ENCODE data around the gene TGM1.
"Not testable (repeated sequence)": the region's sequence is repeated elsewhere in the genome, so short reads cannot be mapped to it uniquely, and the experiment has no call there.

TGM1 gene

DNA sequence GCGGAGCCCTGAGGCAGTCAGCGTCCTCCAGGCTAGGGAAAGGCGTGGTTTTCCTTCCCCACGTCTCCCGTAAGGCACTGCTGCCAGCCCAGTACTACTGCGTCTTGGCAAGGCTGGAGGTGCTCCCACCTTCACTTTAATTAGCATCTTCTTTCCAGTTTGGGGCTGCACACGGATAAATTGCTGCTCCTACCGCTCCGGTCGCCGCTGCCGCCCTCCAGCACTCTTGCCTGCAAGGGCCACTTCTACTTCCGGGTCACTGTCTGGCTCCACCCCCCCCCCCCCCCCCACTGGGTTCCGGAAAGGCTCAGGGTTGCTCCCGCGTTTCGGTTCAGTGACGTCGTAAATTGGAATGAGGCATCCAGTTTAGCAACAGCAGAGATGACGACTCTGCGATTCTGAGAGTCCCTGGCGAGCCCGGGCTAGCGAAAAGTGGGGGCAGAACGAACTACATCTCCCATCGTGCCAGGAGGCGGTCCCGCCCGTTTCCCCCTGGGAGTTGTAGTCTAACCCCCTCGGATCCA lies 30.8 kb downstream of the TGM1 start, which contains the start of gene NEDD8:
Gene NEDD8 (minus strand): TSS at position 247 of the 524 bp plus-strand sequence. CDS start 100 bp downstream, at position 147.
- peak; percentile 96 for DNase-seq

GRCh38 chr14:24231263-24232120 lies 31.5 kb downstream of the TGM1 start:
- DNase-seq: no peak

DNA sequence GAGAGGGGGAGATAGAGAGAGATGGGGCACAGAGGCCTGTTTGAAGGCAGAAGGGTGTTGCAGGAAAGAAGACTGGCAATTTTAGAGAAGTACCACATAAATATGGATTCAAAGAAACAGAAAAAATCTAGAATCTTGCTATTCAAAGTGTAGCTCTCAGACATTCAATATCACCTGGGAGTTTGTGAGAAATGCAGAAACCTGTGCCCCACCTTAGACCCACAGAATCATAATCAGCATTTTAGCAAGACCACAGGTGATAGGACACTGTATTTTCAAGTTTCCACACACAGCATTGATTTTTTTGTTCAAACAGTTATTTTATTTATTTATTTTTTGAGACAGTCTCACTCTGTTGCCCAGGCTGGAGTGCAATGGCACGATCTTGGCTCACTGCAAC lies 34.1 kb downstream of the TGM1 start:
- no peak for DNase-seq

DNA sequence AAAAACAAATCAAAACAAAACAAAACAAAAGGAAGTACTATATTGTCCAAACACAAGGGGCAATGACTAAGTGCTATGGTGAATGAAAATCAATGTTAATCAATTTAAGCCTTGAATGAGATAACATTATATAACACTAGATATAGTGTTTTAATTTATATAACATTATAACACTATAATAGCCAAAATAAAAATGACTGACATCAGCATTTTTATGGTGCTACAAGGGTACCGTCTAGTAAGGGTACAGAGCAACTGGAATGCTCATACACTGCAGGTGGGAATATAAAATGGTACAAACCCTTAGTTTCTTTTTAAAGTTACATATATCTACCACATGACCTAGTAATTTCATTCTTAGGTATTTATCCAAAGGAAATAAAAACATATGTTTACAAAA lies 36.5 kb downstream of the TGM1 start:
- no peak for DNase-seq

DNA sequence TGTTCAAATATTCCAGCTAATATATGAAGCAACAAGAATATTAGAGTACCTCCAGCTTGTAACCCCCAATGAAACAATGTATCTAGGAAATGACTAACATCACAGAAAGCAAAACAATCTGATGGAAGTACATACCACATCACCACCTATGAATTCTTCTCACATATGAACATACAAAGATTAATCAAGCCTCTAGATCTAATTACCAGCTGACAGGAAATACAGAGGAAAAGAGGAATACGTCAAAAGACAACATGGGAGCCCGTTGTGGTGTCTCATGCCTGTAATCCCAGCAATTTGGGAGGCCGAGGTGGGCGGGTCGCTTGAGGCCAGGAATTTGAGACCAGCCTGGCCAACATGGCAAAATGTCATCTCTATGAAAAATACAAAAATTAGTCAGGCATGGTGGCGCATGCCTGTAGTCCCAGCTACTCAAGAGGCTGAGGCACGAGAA lies 38.3 kb downstream of the TGM1 start:
- no peak for DNase-seq

DNA sequence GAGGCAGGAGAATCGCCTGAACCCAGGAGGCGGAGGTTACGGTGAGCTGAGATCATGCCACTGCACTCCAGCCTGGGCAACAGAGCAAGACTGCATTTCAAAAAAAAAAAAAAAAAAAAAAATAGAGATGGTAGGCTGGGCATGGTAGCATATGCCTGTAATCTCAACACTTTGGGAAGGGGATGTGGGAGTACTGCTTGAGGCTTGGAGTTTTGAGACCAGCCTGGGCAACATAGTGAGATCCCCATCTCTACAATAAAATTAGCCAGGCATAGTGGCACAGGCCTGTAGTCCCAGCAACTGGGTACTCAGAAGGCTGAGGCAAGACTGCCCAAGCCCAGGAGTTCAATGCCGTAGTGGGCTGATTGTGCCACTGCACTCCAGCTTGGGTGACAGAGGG lies 40.0 kb downstream of the TGM1 start:
- DNase-seq: not testable (repeated sequence)

DNA sequence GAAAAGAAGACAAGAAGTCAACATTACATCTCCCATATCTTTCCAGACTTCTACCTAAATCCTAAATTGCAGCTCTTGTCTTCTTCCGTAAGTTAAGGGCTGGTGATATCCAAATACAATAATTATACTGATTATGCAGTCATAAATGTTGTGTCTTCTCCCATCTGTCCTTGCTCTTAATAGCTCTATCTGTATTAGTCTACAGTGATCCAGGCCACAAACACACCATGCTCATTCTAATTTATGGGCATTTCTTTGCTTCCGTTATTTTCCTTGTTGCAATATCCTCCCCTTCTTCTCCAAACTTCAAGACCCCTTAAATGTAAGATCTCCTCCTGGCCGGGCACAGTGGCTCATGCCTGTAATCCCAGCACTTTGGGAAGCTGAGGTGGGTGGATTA lies 43.5 kb downstream of the TGM1 start:
- DNase-seq: no peak

GRCh38 chr14:24219080-24219479 lies 43.9 kb downstream of the TGM1 start:
- no peak for DNase-seq

GRCh38 chr14:24216876-24217275 lies 46.1 kb downstream of the TGM1 start:
- DNase-seq: not testable (repeated sequence)

- DNase-seq: no peak
Observed at GRCh38 chr14:24216345-24216699, 46.7 kb downstream of the TGM1 start.

DNA sequence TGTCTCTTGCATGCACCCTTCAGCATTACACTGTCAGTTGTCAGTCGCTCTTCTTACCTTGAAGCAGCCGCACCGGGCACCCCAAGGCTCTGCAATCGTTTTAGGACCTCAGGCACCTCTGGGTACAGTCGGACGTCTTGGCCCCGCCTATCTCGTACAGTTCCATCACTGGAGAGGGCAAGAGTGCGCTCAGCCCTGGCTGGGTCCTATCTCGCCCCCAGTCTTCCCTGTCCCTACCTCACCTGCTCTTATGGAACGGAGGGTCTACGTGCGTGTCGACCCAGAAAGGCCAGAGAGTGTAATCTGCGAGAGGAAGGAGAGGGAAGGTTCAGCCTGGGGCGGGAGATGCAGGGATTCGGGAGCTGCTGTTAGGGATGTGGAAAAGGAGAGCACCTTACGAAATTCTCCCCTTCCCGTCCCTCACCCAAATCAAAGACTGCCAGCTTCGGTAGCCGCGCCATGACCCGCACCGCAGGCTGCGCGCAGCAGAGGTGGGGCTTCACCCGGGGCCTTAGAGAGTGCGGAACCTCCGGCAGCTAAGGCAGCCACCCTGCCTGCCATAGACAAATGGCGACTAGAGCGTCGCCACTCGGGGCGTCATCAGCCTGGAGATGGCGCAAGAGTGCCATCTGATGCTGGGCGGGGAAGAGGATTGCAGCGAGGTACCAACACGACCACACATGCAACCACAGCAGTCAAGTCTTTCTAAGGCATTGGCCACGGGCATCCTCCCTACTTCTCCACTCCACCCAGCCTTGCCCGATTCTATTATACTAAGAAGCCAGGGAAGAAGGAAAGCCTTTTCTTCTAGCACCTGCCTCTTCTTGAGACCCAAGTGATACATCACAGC lies 47.3 kb downstream of the TGM1 start, which contains the start of gene MDP1:
Gene MDP1 (minus strand): TSS at position 572 of the 850 bp plus-strand sequence. CDS start 111 bp downstream, at position 461.
- peak; percentile 92 for DNase-seq

DNA sequence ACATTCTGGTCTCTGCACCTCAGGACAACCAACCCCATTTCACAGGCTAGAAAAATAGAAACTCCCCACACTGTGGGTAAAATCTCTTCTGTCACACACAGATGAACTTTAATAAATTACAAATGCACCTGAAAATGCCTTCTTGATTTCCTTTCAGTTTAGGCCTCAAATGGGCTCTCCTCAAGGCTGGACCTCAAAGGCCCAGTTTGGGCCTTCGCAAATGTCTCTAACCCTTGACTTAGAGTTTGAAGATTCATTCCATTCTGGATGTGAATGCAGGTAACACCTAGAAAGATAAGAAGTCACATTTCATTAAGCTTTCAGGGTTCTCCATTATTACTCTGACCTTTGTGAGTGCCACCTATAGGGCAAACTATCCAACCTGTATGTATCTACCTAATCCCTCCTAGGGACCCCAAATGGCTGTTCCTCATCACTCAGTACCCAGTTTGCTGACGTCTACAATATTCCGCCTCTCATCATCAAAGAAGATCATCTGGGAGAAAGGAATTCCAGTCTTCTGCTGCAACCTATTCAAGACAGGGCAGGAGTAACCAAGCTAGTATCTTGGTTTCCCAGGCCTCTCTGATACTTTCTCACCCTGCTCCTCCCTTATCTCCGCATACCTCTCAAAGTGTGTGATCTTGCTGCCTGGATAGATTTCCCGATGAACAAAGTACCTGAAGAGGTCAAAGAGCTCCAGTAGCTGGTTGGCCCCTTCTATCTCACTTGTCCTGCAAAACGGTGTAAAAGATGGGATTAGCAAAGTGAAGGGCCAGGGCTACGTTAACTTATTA lies 48.9 kb downstream of the TGM1 start:
- DNase-seq: no peak

- DNase-seq: peak; percentile 98
Observed at GRCh38 chr14:24212924-24213865, 49.8 kb downstream of the TGM1 start, which contains the start of gene CHMP4A. Gene CHMP4A (minus strand): TSS chr14:24213488. CDS start chr14:24213439, 49 bp downstream.

DNA sequence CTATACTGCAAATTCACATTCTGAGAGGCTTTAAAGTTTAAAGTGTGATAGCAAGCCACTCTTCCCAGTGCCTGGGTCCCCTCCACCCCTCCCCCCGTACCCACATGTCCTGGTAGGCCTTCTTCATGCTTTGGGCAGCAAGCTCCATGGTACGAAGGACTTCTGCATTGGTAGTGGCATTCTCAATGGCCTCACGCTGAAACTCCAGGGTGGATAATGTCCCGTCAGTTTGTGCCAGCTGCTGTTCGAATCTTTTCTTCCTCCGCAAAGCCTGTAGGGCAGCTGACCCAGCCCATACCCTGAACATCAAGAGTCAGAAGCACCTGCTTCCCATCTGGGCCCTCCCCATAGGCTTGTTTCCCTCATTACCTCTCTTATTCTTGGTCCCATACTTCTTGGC lies 51.7 kb downstream of the TGM1 start:
- DNase-seq: no peak

DNA sequence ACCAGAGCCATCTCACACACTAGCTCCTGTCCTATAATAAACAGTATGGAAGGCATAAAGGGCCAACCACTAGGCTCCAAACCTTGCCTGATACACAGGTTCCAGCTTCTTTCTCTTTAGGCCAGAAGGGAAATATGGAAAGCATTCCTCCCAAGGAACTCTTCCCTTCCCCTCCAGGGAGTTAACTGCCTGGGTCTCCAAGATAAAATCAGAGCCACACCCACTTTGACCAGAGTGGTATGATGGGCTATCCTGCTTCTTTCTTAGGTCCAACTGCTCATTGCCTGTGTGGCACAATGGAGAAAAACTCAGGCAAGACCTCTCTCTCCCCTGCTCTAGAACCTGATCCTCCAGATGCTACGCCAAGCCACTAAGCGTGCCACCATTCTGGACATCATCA lies 55.4 kb downstream of the TGM1 start:
- no peak for DNase-seq

DNA sequence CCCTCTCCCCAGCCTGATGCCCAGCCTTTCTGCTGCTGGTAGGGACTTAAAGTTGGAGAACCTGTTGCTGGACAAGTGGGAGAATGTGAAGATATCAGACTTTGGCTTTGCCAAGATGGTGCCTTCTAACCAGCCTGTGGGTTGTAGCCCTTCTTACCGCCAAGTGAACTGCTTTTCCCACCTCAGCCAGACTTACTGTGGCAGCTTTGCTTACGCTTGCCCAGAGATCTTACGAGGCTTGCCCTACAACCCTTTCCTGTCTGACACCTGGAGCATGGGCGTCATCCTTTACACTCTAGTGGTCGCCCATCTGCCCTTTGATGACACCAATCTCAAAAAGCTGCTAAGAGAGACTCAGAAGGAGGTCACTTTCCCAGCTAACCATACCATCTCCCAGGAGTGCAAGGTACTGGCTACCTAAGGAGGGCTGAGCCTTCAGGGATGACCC lies 55.8 kb downstream of the TGM1 start:
- no peak for DNase-seq

GRCh38 chr14:24206260-24207103 lies 56.5 kb downstream of the TGM1 start:
- no peak for DNase-seq

DNA sequence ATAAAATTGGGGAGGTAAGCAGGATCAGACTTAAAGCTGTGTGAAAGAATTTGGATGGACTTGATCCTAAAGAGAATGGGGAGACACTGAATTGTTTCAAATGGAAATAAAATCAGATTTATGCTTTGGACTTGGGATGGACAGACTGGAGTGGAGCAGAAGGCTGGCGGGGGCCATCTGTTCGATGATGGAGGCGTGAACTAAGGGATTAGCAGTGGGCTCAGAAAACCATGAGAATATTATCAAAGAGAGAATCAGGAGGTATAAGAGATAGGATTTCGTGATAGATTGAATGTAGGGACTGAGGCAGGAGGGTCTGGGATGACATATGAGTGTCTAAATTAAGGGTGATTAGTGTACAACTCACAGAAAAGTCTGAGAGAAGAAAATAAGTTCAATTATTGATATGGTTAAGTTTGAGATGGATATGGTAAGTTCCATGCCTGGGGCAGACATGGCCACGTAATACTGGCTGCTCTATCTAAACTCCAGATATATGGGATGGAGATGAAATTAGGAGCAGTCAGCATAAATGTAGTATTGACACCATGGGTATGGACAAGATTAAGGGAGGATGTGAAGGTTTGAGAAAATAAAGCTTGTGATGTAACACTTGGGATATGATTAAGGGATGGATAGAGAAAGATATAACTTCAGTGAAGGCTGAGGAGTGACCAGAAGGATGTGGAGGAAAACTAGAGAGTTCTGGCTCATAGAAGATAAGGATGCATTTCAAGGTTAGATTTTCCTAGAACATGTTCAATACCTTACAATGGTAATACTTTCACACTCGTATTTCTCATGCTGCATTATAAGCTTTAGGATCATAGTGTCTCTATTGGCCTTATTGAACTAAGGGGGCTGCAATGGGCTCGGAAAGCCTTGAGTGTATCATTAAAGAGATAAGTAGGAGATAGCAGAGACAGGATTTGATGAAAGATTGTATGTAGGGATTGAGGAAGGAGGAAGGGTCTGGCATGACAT lies 58.5 kb downstream of the TGM1 start:
- DNase-seq: no peak

All from activated CD4-positive, alpha-beta T cell treated with anti-CD3 and anti-CD28 coated beads, Interleukin-2, amount 50 U/mL, for 16 hours (primary cell).